Adipocyte (in vitro differentiated cells): Measurements from ENCODE around the gene LHPP.

Experiments used
- DNase-seq: peaks from one replicate; pipeline ENCODE4 v3.0.0-alpha.2; 2015; ENCODE audit warnings: low read depth
- H3K27me3 ChIP-seq: replicated peaks from 2 replicates; pipeline ENCODE4 v1.7.0; 2013; ENCODE audit warnings: mild to moderate bottlenecking, low read length, moderate library complexity; ENCODE audit not compliant: control insufficient read depth, insufficient read depth
- H3K36me3 ChIP-seq: 2 replicates; pipeline ENCODE4 v1.7.0; 2013; ENCODE audit warnings: low read length, mild to moderate bottlenecking, moderate library complexity; ENCODE audit not compliant: control insufficient read depth, insufficient read depth, severe bottlenecking
- H3K4me1 ChIP-seq: 2 replicates; pipeline ENCODE4 v1.7.0; 2013; ENCODE audit warnings: mild to moderate bottlenecking, low read length, moderate library complexity; ENCODE audit not compliant: control insufficient read depth, insufficient read depth
- H3K4me3 ChIP-seq: 2 replicates; pipeline ENCODE4 v1.7.0; 2013; ENCODE audit warnings: mild to moderate bottlenecking, low read length, moderate library complexity
- H3K9ac ChIP-seq: 2 replicates; pipeline ENCODE4 v1.7.0; 2013; ENCODE audit warnings: mild to moderate bottlenecking, low read length, moderate library complexity
- H3K9me3 ChIP-seq: 2 replicates; pipeline ENCODE4 v1.7.0; 2013; ENCODE audit warnings: mild to moderate bottlenecking, low read length, moderate library complexity; ENCODE audit not compliant: control insufficient read depth

Gene LHPP

GRCh38 chr10:124491105-124491504 lies 29.5 kb downstream of the LHPP start:
- no peaks in the 10 kb centered on the region for H3K4me1 ChIP-seq
- no peak for DNase-seq
- no peak overlapping the region for H3K4me3 ChIP-seq
- peaks cover 3% of the 10 kb centered on the region for H3K36me3 ChIP-seq
- H3K9me3 ChIP-seq: peaks cover 4% of the 10 kb centered on the region
- no peaks in the 10 kb centered on the region for H3K27me3 ChIP-seq
- no peak overlapping the region for H3K9ac ChIP-seq

- DNase-seq: no peak
- H3K9ac ChIP-seq: no peak overlapping the region
- no peak overlapping the region for H3K4me3 ChIP-seq
- H3K36me3 ChIP-seq: peaks cover 3% of the 10 kb centered on the region
- no peaks in the 10 kb centered on the region for H3K27me3 ChIP-seq
- H3K4me1 ChIP-seq: no peaks in the 10 kb centered on the region
- H3K9me3 ChIP-seq: no peaks in the 10 kb centered on the region
These were observed 30.6 kb downstream of the LHPP start for GRCh38 chr10:124492266-124492665.

GRCh38 chr10:124493214-124493882 lies 31.7 kb downstream of the LHPP start:
- H3K4me1 ChIP-seq: no peaks in the 10 kb centered on the region
- no peaks in the 10 kb centered on the region for H3K9me3 ChIP-seq
- H3K27me3 ChIP-seq: no peaks in the 10 kb centered on the region
- H3K9ac ChIP-seq: no peak overlapping the region
- no peak overlapping the region for H3K4me3 ChIP-seq
- no peak for DNase-seq
- H3K36me3 ChIP-seq: peaks cover 3% of the 10 kb centered on the region

- H3K9me3 ChIP-seq: no peaks in the 10 kb centered on the region
- H3K9ac ChIP-seq: no peak overlapping the region
- no peak overlapping the region for H3K4me3 ChIP-seq
- H3K4me1 ChIP-seq: no peaks in the 10 kb centered on the region
- no peaks in the 10 kb centered on the region for H3K36me3 ChIP-seq
- DNase-seq: no peak
- no peaks in the 10 kb centered on the region for H3K27me3 ChIP-seq
These were observed 32.6 kb downstream of the LHPP start for GRCh38 chr10:124494046-124494807.

GRCh38 chr10:124495162-124495561 lies 33.5 kb downstream of the LHPP start:
- H3K4me3 ChIP-seq: no peak overlapping the region
- H3K9ac ChIP-seq: no peak overlapping the region
- no peaks in the 10 kb centered on the region for H3K36me3 ChIP-seq
- no peak for DNase-seq
- no peaks in the 10 kb centered on the region for H3K27me3 ChIP-seq
- no peaks in the 10 kb centered on the region for H3K4me1 ChIP-seq
- no peaks in the 10 kb centered on the region for H3K9me3 ChIP-seq

- no peaks in the 10 kb centered on the region for H3K4me1 ChIP-seq
- DNase-seq: no peak
- peaks cover 3% of the 10 kb centered on the region for H3K9me3 ChIP-seq
- H3K9ac ChIP-seq: no peak overlapping the region
- no peaks in the 10 kb centered on the region for H3K27me3 ChIP-seq
- peaks cover 4% of the 10 kb centered on the region for H3K36me3 ChIP-seq
- no peak overlapping the region for H3K4me3 ChIP-seq
These were observed 34.1 kb downstream of the LHPP start for GRCh38 chr10:124495725-124496124.

- no peak overlapping the region for H3K4me3 ChIP-seq
- no peak for DNase-seq
- H3K9ac ChIP-seq: no peak overlapping the region
- H3K36me3 ChIP-seq: peaks cover 8% of the 10 kb centered on the region
- H3K27me3 ChIP-seq: no peaks in the 10 kb centered on the region
- H3K4me1 ChIP-seq: no peaks in the 10 kb centered on the region
- H3K9me3 ChIP-seq: peaks cover 7% of the 10 kb centered on the region
These were observed 34.5 kb downstream of the LHPP start for GRCh38 chr10:124496150-124496549.

- H3K9ac ChIP-seq: no peak overlapping the region
- no peaks in the 10 kb centered on the region for H3K4me1 ChIP-seq
- no peak overlapping the region for H3K4me3 ChIP-seq
- H3K36me3 ChIP-seq: peaks cover 8% of the 10 kb centered on the region
- DNase-seq: no peak
- peaks cover 7% of the 10 kb centered on the region for H3K9me3 ChIP-seq
- no peaks in the 10 kb centered on the region for H3K27me3 ChIP-seq
These were observed 35.0 kb downstream of the LHPP start for GRCh38 chr10:124496620-124497019.

- Histone ChIP-seq H3K9ac (no peak overlapping the region), H3K36me3 (peaks cover 8% of the 10 kb centered on the region), H3K4me1 (no peaks in the 10 kb centered on the region), H3K9me3 (peaks cover 7% of the 10 kb centered on the region), H3K4me3 (no peak overlapping the region), H3K27me3 (no peaks in the 10 kb centered on the region)
- DNase-seq: no peak
These were observed 35.7 kb downstream of the LHPP start for GRCh38 chr10:124497196-124497881.

- H3K4me1 ChIP-seq: no peaks in the 10 kb centered on the region
- peaks cover 8% of the 10 kb centered on the region for H3K36me3 ChIP-seq
- no peaks in the 10 kb centered on the region for H3K27me3 ChIP-seq
- DNase-seq: no peak
- no peak overlapping the region for H3K9ac ChIP-seq
- peaks cover 7% of the 10 kb centered on the region for H3K9me3 ChIP-seq
- H3K4me3 ChIP-seq: no peak overlapping the region
These were observed 36.4 kb downstream of the LHPP start for GRCh38 chr10:124498056-124498455.

- Histone ChIP-seq H3K9me3 (peaks cover 7% of the 10 kb centered on the region), H3K4me1 (no peaks in the 10 kb centered on the region), H3K27me3 (no peaks in the 10 kb centered on the region), H3K9ac (no peak overlapping the region), H3K4me3 (no peak overlapping the region), H3K36me3 (peaks cover 8% of the 10 kb centered on the region)
- DNase-seq: no peak
These were observed 39.1 kb downstream of the LHPP start for GRCh38 chr10:124500757-124501156.
